Ishikawa (cell line): ENCODE results near the gene PLD1.
A peak's percentile ranks its signal among the peaks of the same experiment; 100 is the strongest.

Source experiments
- CEBPB ChIP-seq: IDR thresholded peaks from 2 replicates; pipeline ENCODE4 v1.6.1; 2012
- CREB1 ChIP-seq: IDR thresholded peaks from 2 replicates; pipeline ENCODE4 v1.6.1; 2012; ENCODE audit warnings: low read depth
- EGR1 ChIP-seq: IDR thresholded peaks from 2 replicates; pipeline ENCODE4 v1.6.1; 2012
- EP300 ChIP-seq: IDR thresholded peaks from 2 replicates; pipeline ENCODE4 v1.6.1; 2012; ENCODE audit warnings: borderline replicate concordance
- FOXM1 ChIP-seq: IDR thresholded peaks from 2 replicates; pipeline ENCODE4 v1.6.1; 2012; ENCODE audit warnings: low read depth, borderline replicate concordance
- NFIC ChIP-seq: IDR thresholded peaks from 2 replicates; pipeline ENCODE4 v1.6.1; 2012
- RAD21 ChIP-seq: IDR thresholded peaks from 2 replicates; pipeline ENCODE4 v1.6.1; 2012; ENCODE audit warnings: low read depth
- TAF1 ChIP-seq: IDR thresholded peaks from 2 replicates; pipeline ENCODE4 v1.6.1; 2012; ENCODE audit warnings: low read depth, mild to moderate bottlenecking
- TCF12 ChIP-seq: IDR thresholded peaks from 2 replicates; pipeline ENCODE4 v1.6.1; 2012; ENCODE audit warnings: low read depth
- TEAD4 ChIP-seq: IDR thresholded peaks from 2 replicates; pipeline ENCODE4 v1.6.1; 2012
- YY1 ChIP-seq: IDR thresholded peaks from 2 replicates; pipeline ENCODE4 v1.6.1; 2012; ENCODE audit warnings: low read depth
- ZBTB7A ChIP-seq: IDR thresholded peaks from 2 replicates; pipeline ENCODE4 v1.6.1; 2012; ENCODE audit warnings: low read depth
- TF ChIP-seq, protein P1 (sequence below): IDR thresholded peaks from 2 replicates; pipeline ENCODE4 v1.6.1; 2012; ENCODE audit warnings: low read depth, mild to moderate bottlenecking
- TF ChIP-seq, protein P2 (sequence below): IDR thresholded peaks from 2 replicates; pipeline ENCODE4 v1.6.1; 2012
- TF ChIP-seq, protein P3 (sequence below): IDR thresholded peaks from 2 replicates; pipeline ENCODE4 v1.6.1; 2012

Gene PLD1

DNA sequence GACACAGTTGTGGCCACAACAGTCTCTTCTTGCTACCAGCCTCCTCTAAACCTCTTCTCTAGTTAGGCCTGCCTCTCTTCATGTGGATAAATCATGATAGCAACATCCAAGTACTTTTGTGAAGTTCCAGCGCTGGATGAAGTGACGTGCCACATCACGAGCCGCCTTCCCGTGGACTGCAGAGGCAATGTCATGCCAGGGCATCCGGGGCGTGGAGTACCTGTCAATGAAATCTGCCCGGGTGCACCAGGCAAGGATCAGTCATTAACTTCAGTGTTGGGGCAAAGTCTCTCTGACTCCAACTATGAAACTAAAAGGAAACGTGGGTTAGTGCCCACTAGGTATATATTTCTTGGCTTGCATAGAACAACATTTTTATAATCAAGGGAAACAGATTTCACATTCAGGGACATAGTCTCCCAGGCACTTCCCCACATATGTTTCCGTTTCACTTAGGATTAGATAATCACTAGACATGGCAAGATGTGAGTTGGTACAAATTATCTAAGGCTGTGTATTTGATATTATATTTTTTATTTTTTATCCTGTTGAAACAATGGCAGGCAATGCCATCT lies 133.6 kb downstream of the PLD1 start:
- TF ChIP-seq, protein P1, sequence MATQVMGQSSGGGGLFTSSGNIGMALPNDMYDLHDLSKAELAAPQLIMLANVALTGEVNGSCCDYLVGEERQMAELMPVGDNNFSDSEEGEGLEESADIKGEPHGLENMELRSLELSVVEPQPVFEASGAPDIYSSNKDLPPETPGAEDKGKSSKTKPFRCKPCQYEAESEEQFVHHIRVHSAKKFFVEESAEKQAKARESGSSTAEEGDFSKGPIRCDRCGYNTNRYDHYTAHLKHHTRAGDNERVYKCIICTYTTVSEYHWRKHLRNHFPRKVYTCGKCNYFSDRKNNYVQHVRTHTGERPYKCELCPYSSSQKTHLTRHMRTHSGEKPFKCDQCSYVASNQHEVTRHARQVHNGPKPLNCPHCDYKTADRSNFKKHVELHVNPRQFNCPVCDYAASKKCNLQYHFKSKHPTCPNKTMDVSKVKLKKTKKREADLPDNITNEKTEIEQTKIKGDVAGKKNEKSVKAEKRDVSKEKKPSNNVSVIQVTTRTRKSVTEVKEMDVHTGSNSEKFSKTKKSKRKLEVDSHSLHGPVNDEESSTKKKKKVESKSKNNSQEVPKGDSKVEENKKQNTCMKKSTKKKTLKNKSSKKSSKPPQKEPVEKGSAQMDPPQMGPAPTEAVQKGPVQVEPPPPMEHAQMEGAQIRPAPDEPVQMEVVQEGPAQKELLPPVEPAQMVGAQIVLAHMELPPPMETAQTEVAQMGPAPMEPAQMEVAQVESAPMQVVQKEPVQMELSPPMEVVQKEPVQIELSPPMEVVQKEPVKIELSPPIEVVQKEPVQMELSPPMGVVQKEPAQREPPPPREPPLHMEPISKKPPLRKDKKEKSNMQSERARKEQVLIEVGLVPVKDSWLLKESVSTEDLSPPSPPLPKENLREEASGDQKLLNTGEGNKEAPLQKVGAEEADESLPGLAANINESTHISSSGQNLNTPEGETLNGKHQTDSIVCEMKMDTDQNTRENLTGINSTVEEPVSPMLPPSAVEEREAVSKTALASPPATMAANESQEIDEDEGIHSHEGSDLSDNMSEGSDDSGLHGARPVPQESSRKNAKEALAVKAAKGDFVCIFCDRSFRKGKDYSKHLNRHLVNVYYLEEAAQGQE, result no peak
- TF ChIP-seq TAF1 (no peak), TCF12 (no peak), TEAD4 (no peak)

DNA sequence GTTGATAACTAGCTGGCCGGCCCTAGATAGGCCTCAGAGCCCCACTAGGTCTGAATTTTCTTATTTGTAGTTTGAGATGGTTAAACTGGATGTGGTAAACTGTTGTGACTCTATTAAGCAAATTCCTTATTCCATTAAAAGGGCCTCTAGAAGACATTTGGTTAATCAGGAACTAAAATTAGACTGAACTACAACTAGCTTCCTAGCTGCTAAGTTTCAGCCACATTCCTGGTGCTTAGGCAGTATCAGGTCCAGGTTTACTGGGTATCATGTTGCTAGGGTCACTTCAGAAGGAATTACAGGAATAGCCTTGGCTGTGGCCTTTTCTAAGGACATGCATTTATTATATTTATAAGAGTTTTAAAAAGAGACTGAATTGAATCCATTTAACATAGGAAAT lies 136.3 kb downstream of the PLD1 start:
- TF ChIP-seq, protein P2, sequence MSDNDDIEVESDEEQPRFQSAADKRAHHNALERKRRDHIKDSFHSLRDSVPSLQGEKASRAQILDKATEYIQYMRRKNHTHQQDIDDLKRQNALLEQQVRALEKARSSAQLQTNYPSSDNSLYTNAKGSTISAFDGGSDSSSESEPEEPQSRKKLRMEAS, result no peak
- TF ChIP-seq TCF12, result no peak
- peak; percentile 38; the same call in 1 of the 2 replicates for TF ChIP-seq TEAD4
- TF ChIP-seq CREB1, result no peak
- no peak for TF ChIP-seq ZBTB7A

DNA sequence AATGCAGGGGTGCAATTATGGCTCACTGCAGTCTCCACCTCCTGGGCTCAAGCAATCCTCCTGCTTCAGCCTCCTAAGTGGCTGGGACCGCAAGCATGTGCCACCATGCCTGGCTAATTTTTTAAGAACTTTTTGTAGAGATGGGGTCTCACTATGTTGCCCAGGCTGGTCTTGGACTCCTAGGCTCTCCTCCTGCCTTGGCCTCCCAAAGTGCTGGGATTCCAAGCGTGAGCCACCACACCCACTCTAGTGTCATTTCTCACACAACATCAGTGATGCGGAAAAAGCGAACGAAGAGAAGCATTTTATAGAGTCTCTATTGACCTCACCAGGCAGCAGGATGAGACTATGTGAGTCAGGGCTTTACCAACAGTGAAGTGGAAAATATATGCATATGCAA lies 137.7 kb downstream of the PLD1 start:
- TF ChIP-seq EP300 (no peak), NFIC (no peak), ZBTB7A (no peak), TEAD4 (no peak), TAF1 (no peak), TCF12 (no peak), YY1 (no peak), RAD21 (no peak), CEBPB (no peak)
- TF ChIP-seq, protein P2, result no peak
- TF ChIP-seq, protein P3, sequence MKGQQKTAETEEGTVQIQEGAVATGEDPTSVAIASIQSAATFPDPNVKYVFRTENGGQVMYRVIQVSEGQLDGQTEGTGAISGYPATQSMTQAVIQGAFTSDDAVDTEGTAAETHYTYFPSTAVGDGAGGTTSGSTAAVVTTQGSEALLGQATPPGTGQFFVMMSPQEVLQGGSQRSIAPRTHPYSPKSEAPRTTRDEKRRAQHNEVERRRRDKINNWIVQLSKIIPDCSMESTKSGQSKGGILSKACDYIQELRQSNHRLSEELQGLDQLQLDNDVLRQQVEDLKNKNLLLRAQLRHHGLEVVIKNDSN, result no peak
- TF ChIP-seq, protein P1, result no peak

DNA sequence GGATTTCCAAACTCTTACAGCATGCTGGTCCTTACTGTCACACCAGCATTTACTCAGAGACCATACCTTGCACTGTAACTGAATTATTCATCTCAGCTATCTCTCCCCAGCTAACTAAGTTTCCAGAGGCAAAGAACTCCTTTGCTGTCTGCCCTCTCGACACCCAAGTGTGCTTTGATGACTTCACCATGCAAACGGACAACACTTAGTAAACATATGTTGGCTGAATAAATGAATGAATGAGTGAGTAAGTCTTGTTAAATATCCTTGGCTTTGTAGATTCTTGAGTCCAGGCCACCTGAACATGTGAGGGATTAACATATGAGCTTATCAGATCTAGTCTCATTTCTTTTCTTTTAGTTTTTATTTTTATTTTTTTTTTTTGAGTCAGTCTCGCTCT lies 138.2 kb downstream of the PLD1 start:
- no peak for TF ChIP-seq RAD21
- TF ChIP-seq, protein P1, result no peak
- TF ChIP-seq, protein P3, result no peak

DNA sequence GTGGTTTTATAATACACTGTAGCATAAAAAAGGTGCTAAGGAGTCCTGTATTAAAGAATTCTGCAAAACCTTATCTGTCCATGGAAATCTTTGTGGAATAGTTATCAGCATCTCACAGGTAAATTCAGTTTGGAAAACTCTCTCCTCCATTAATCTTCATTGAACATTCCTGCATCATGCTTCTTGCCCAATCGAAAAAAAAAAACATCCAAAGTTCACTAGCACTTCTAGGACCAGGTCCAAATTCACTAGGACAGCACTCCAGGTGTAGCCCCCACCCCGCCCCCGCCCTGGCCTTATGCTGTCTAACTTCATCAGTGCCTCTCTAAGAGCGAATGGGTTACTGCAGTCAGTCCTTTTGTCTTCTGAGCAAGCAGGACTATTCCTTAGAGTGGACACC lies 138.6 kb downstream of the PLD1 start:
- TF ChIP-seq CREB1 (no peak), RAD21 (no peak), EGR1 (no peak), NFIC (no peak), TAF1 (no peak), YY1 (no peak), FOXM1 (no peak), TCF12 (no peak), CEBPB (no peak), EP300 (no peak), ZBTB7A (no peak), TEAD4 (no peak)
- TF ChIP-seq, protein P1, result no peak
- TF ChIP-seq, protein P3, result no peak
- TF ChIP-seq, protein P2, result no peak
